Adrenal gland (tissue), 12 donors: Measurements from ENCODE around the gene PCGF3. TPM values are rescaled to one million over a fixed set of nuclear protein-coding genes. Genes with fewer than 3 reads are reported as not detected.
"Not testable (repeated sequence)": the region's sequence is repeated elsewhere in the genome, so short reads cannot be mapped to it uniquely, and the experiment has no call there.

ENCODE experiments used
- DNase-seq, 7 donors: peaks; one replicate each; pipeline ENCODE4 v3.0.0-alpha.2; 2019 to 2020
- H3K27ac ChIP-seq, 5 donors: fragments of 200-600 bp; sonication (generic) in 4 of 5; 1 replicate in 3 of 5; 2 replicates in 2 of 5; pipeline versions ENCODE4 v1.5.1 to v1.8.0; 2016 to 2020; ENCODE audit warnings: mild to moderate bottlenecking in 1 of 5
- H3K27me3 ChIP-seq: fragments of 200-600 bp; 2 replicates; pipeline ENCODE4 v1.8.0; 2021
- H3K36me3 ChIP-seq, 2 donors: fragments of 200-600 bp; replicated peaks in 1 of 2; 1 replicate in 1 of 2; 2 replicates in 1 of 2; pipeline versions ENCODE4 v1.5.1 to v1.8.0; 2018 to 2022
- H3K4me1 ChIP-seq, 2 donors: fragments of 200-600 bp; replicated peaks in 1 of 2; 1 replicate in 1 of 2; 2 replicates in 1 of 2; pipeline versions ENCODE4 v1.5.1 to v1.8.0; 2018 to 2021
- H3K4me3 ChIP-seq, 4 donors: fragments of 200-600 bp; sonication (generic) in 3 of 4; one replicate each; pipeline ENCODE4 v1.5.1; 2016 to 2018
- H3K9me3 ChIP-seq, 3 donors: fragments of 200-600 bp; sonication (generic) in 1 of 3; replicated peaks in 1 of 3; 1 replicate in 2 of 3; 2 replicates in 1 of 3; pipeline versions ENCODE4 v1.5.1 to v1.8.0; 2016 to 2021
- CTCF ChIP-seq, 6 experiments: fragments of 450-650 bp in 4 of 6; fragments of 200-600 bp in 2 of 6; sonication (generic) in 1 of 6; IDR thresholded peaks; 1 replicate in 5 of 6; 2 replicates in 1 of 6; pipeline versions ENCODE4 v1.5.1 to v1.8.0; 2016 to 2021; ENCODE audit warnings: antibody characterized with exemption in 6 of 6, mild to moderate bottlenecking in 2 of 6, moderate library complexity in 1 of 6
- POLR2A ChIP-seq, 2 donors: fragments of 450-650 bp; IDR thresholded peaks; one replicate each; pipeline ENCODE4 v1.6.1; 2017; ENCODE audit warnings: antibody characterized with exemption in 2 of 2, mild to moderate bottlenecking in 2 of 2, moderate library complexity in 1 of 2
- WGBS, 4 donors: extraction: QIAGEN DNeasy Blood & Tissue Kit in 2 of 4; methylation state at CpG; one replicate each; pipeline versions ENCODE4 v1.1.5 to v1.1.7; 2013 to 2017; 5-methylcytosine and 5-hydroxymethylcytosine counted together
- intact Hi-C, 2 donors: fragments of 100-400 bp; cut with DNase I; formaldehyde crosslinking; loops; one replicate each; pipeline versions ENCODE4 v1.14.1 to v1.15.0; 2022 to 2023
- polyA plus RNA-seq, 3 donors: library from polyadenylated mRNA; stranded (reverse); fragments of 200-250 nt in 2 of 3; fragments of 350-450 nt in 1 of 3; fragmentation: Illumina TruSeq in 1 of 3; extraction: RNeasy Lipid Tissue Mini Kit (QIAGEN cat#74804) in 1 of 3; gene quantifications; one replicate each; pipeline ENCODE4 v1.2.3, GENCODE V29; 2013 to 2014
- total RNA-seq, 9 donors: library from RNA; depleted of rRNA in 4 of 9; stranded (reverse); fragments of >200 nt in 4 of 9; fragments of 120-200 nt in 1 of 9; fragmentation: NEBNext Ultra II Directional in 1 of 9; extraction: Animal tissue kit (Norgen Biotek cat#: 25700) in 1 of 9; gene quantifications; one replicate each; pipeline versions ENCODE4 v1.1.0 to v1.2.4, GENCODE V29; 2013 to 2023
- donor health status: healthy with polysubstance abuse.
- donor health status: Bipolar disorder and iron deficiency.
- donor health status: DM: yes; HTN: yes; CAD: no.
- donor health status: DM: no; HTN: no; CAD: no.
- donor health status: DM: no; HTN: no; CAD: no.
- donor health status: DM: yes; HTN: yes; CAD: no.

The PCGF3 gene
- total and polyA plus RNA-seq, 12 donors = 26.4 to 178 (median 70.7) TPM

GRCh38 chr4:803884-804283 lies 98.3 kb downstream of the PCGF3 start:
- no peaks in the 10 kb centered on the region for H3K36me3 ChIP-seq
- intact Hi-C loops = no loop called here
- DNase-seq = no peak
- no peaks in the 10 kb centered on the region for H3K4me1 ChIP-seq
- no peak overlapping the region for H3K4me3 ChIP-seq
- 93 to 99% (median 95%) methylated on average over 13 of the region's 13 CpGs for WGBS, 4 donors
- H3K27ac ChIP-seq = no peak overlapping the region
- H3K27me3 ChIP-seq = no peaks in the 10 kb centered on the region
- no peaks in the 10 kb centered on the region for H3K9me3 ChIP-seq
- TF ChIP-seq POLR2A (IDR thresholded peaks at IDR 0.05) (no peak), CTCF (IDR thresholded peaks at IDR 0.05) (no peak)

- TF ChIP-seq POLR2A (IDR thresholded peaks at IDR 0.05) (no peak), CTCF (IDR thresholded peaks at IDR 0.05) (no peak)
- Histone ChIP-seq H3K36me3 (no peaks in the 10 kb centered on the region), H3K4me3 (no peak overlapping the region), H3K27me3 (no peaks in the 10 kb centered on the region), H3K9me3 (no peaks in the 10 kb centered on the region), H3K27ac (no peak overlapping the region), H3K4me1 (no peaks in the 10 kb centered on the region)
- WGBS, 4 donors = 75 to 94% (median 83%) methylated on average over 32 to 44 of the region's 44 CpGs
- intact Hi-C loops = no loop called here
- DNase-seq = no peak
These were observed 99.2 kb downstream of the PCGF3 start for GRCh38 chr4:804804-805203.

- H3K27ac ChIP-seq, intact Hi-C loops, DNase-seq, H3K9me3 ChIP-seq, H3K27me3 ChIP-seq, H3K4me3 ChIP-seq, H3K36me3 ChIP-seq, H3K4me1 ChIP-seq: not testable (repeated sequence)
- WGBS, 4 donors = 84 to 95% (median 90%) methylated on average over 4 of the region's 4 CpGs
These were observed 101.3 kb downstream of the PCGF3 start for GRCh38 chr4:806979-807378.

- TF ChIP-seq POLR2A (IDR thresholded peaks at IDR 0.05) = no peak
- TF ChIP-seq CTCF (IDR thresholded peaks at IDR 0.05) = no peak
- intact Hi-C loops = no loop called here
- Histone ChIP-seq H3K4me3 (no peak overlapping the region), H3K9me3 (no peaks in the 10 kb centered on the region), H3K27ac (no peak overlapping the region), H3K27me3 (no peaks in the 10 kb centered on the region), H3K4me1 (no peaks in the 10 kb centered on the region), H3K36me3 (no peaks in the 10 kb centered on the region)
- WGBS, 4 donors = 82 to 88% (median 85%) methylated on average over 5 of the region's 5 CpGs
- no peak for DNase-seq
These were observed 102.2 kb downstream of the PCGF3 start for GRCh38 chr4:807792-808191.

GRCh38 chr4:808860-809570 lies 103.4 kb downstream of the PCGF3 start:
- DNase-seq = peak in 1 of 7 donors; percentile 15
- no peak for TF ChIP-seq POLR2A (IDR thresholded peaks at IDR 0.05)
- no peak for TF ChIP-seq CTCF (IDR thresholded peaks at IDR 0.05)
- Histone ChIP-seq H3K27ac (no peak overlapping the region), H3K9me3 (no peaks in the 10 kb centered on the region), H3K27me3 (no peaks in the 10 kb centered on the region), H3K4me1 (no peaks in the 10 kb centered on the region), H3K36me3 (no peaks in the 10 kb centered on the region), H3K4me3 (no peak overlapping the region)
- 75 to 81% (median 80%) methylated on average over 26 to 30 of the region's 30 CpGs for WGBS, 4 donors
- intact Hi-C loops = no loop called here
